GM23338 (cell line): Measurements from ENCODE around the gene SARS1.

Experiments used
- CREB1 ChIP-seq: fragments of 250-450 bp; sonication (Bioruptor Pico); IDR thresholded peaks from 2 replicates; pipeline ENCODE4 v1.5.0; 2020; ENCODE audit warnings: low read depth, mild to moderate bottlenecking, moderate library complexity
- ETS1 ChIP-seq: IDR thresholded peaks from 2 replicates; pipeline ENCODE4 v1.6.1; 2016; ENCODE audit warnings: antibody characterized with exemption
- EZH2 ChIP-seq: fragments of 200-600 bp; sonication (generic); IDR thresholded peaks from one replicate; pipeline ENCODE4 v1.8.0; 2017; ENCODE audit warnings: antibody characterized with exemption, mild to moderate bottlenecking, low read depth; ENCODE audit not compliant: unreplicated experiment
- EZH2phosphoT487 ChIP-seq: fragments of 200-600 bp; sonication (generic); IDR thresholded peaks from one replicate; pipeline ENCODE4 v1.8.1; 2018; ENCODE audit warnings: antibody characterized with exemption; ENCODE audit not compliant: unreplicated experiment
- JUNB ChIP-seq: IDR thresholded peaks from one replicate; pipeline ENCODE4 v1.6.1; 2016; ENCODE audit warnings: antibody characterized with exemption; ENCODE audit not compliant: unreplicated experiment
- POLR2AphosphoS5 ChIP-seq: IDR thresholded peaks from 2 replicates; pipeline ENCODE4 v1.6.1; 2016; ENCODE audit warnings: antibody characterized with exemption, low read depth
- STAT1 ChIP-seq: IDR thresholded peaks from one replicate; pipeline ENCODE4 v1.6.1; 2016; ENCODE audit warnings: antibody characterized with exemption; ENCODE audit not compliant: unreplicated experiment
- ZNF114 ChIP-seq: fragments of 250-450 bp; sonication (Bioruptor Pico); IDR thresholded peaks from 2 replicates; pipeline ENCODE4 v1.5.0; 2020; ENCODE audit warnings: mild to moderate bottlenecking, moderate library complexity
- ZNF331 ChIP-seq: fragments of 250-450 bp; sonication (Bioruptor Pico); IDR thresholded peaks from 2 replicates; pipeline ENCODE4 v1.5.0; 2020; ENCODE audit warnings: low read depth, mild to moderate bottlenecking, moderate library complexity
- TF ChIP-seq, protein P1 (sequence below), 2 experiments: fragments of 200-600 bp in 1 of 2; sonication (generic) in 1 of 2; conservative IDR thresholded peaks; 2 replicates each; pipeline versions ENCODE4 v1.5.1 to v1.6.1; 2016 to 2017; ENCODE audit warnings: antibody characterized with exemption in 2 of 2, low read depth in 2 of 2, mild to moderate bottlenecking in 2 of 2, moderate library complexity in 1 of 2
- TF ChIP-seq, protein P2 (sequence below): IDR thresholded peaks from one replicate; pipeline ENCODE4 v1.6.1; 2018; ENCODE audit warnings: antibody characterized with exemption; ENCODE audit not compliant: unreplicated experiment
- TF ChIP-seq, protein P3 (sequence below): fragments of 250-450 bp; sonication (Bioruptor Pico); IDR thresholded peaks from 2 replicates; pipeline ENCODE4 v1.5.0; 2020; ENCODE audit warnings: mild to moderate bottlenecking, moderate library complexity

DNA sequence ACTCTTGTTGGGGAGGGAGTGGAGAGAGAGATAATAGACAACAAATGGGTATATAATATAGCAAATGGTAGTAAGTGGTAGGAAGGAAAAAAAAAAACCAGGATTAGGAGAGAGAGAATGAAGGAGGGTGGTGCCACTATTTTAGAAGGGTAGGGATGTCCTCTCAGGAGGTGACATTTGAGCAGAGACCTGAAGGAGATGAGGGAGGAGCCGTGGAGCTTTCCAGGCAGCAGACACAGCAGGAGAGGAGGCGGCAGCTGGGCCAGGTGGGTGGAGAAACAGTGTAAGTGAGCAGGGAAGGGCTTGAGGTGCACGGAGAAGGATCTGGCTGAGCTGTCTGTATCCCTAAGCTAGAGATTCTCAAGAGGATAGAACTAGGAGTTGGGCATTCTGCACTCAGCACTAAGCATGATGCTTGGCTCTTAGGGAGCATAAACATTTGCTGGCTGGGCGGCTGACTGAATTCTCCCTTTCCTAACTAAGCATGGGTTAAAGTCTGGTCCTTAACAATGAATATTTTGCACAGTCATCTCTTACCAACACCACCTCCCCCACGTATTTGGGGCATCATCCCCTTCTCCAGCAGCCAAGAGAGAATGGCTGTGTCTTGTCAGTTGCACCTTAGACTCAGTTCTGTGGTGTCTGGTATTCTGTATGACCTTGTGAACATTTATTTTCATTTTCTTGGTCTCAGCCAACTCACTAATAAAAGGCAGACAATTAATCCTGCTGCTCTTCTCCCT is 27.6 kb upstream of the SARS1 start:
- TF ChIP-seq, protein P1, sequence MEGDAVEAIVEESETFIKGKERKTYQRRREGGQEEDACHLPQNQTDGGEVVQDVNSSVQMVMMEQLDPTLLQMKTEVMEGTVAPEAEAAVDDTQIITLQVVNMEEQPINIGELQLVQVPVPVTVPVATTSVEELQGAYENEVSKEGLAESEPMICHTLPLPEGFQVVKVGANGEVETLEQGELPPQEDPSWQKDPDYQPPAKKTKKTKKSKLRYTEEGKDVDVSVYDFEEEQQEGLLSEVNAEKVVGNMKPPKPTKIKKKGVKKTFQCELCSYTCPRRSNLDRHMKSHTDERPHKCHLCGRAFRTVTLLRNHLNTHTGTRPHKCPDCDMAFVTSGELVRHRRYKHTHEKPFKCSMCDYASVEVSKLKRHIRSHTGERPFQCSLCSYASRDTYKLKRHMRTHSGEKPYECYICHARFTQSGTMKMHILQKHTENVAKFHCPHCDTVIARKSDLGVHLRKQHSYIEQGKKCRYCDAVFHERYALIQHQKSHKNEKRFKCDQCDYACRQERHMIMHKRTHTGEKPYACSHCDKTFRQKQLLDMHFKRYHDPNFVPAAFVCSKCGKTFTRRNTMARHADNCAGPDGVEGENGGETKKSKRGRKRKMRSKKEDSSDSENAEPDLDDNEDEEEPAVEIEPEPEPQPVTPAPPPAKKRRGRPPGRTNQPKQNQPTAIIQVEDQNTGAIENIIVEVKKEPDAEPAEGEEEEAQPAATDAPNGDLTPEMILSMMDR (conservative IDR thresholded peaks at IDR 0.05; ENCODE audit: low read depth in 2 of 2), result no peak
- TF ChIP-seq EZH2 (no peak), ZNF331 (CRISPR knock-in tag) (no peak), JUNB (no peak), POLR2AphosphoS5 (no peak), CREB1 (CRISPR knock-in tag) (no peak), STAT1 (no peak), ZNF114 (CRISPR knock-in tag) (no peak), EZH2phosphoT487 (no peak), ETS1 (no peak)
- TF ChIP-seq, protein P2, sequence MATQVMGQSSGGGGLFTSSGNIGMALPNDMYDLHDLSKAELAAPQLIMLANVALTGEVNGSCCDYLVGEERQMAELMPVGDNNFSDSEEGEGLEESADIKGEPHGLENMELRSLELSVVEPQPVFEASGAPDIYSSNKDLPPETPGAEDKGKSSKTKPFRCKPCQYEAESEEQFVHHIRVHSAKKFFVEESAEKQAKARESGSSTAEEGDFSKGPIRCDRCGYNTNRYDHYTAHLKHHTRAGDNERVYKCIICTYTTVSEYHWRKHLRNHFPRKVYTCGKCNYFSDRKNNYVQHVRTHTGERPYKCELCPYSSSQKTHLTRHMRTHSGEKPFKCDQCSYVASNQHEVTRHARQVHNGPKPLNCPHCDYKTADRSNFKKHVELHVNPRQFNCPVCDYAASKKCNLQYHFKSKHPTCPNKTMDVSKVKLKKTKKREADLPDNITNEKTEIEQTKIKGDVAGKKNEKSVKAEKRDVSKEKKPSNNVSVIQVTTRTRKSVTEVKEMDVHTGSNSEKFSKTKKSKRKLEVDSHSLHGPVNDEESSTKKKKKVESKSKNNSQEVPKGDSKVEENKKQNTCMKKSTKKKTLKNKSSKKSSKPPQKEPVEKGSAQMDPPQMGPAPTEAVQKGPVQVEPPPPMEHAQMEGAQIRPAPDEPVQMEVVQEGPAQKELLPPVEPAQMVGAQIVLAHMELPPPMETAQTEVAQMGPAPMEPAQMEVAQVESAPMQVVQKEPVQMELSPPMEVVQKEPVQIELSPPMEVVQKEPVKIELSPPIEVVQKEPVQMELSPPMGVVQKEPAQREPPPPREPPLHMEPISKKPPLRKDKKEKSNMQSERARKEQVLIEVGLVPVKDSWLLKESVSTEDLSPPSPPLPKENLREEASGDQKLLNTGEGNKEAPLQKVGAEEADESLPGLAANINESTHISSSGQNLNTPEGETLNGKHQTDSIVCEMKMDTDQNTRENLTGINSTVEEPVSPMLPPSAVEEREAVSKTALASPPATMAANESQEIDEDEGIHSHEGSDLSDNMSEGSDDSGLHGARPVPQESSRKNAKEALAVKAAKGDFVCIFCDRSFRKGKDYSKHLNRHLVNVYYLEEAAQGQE, result no peak
- TF ChIP-seq, protein P3, sequence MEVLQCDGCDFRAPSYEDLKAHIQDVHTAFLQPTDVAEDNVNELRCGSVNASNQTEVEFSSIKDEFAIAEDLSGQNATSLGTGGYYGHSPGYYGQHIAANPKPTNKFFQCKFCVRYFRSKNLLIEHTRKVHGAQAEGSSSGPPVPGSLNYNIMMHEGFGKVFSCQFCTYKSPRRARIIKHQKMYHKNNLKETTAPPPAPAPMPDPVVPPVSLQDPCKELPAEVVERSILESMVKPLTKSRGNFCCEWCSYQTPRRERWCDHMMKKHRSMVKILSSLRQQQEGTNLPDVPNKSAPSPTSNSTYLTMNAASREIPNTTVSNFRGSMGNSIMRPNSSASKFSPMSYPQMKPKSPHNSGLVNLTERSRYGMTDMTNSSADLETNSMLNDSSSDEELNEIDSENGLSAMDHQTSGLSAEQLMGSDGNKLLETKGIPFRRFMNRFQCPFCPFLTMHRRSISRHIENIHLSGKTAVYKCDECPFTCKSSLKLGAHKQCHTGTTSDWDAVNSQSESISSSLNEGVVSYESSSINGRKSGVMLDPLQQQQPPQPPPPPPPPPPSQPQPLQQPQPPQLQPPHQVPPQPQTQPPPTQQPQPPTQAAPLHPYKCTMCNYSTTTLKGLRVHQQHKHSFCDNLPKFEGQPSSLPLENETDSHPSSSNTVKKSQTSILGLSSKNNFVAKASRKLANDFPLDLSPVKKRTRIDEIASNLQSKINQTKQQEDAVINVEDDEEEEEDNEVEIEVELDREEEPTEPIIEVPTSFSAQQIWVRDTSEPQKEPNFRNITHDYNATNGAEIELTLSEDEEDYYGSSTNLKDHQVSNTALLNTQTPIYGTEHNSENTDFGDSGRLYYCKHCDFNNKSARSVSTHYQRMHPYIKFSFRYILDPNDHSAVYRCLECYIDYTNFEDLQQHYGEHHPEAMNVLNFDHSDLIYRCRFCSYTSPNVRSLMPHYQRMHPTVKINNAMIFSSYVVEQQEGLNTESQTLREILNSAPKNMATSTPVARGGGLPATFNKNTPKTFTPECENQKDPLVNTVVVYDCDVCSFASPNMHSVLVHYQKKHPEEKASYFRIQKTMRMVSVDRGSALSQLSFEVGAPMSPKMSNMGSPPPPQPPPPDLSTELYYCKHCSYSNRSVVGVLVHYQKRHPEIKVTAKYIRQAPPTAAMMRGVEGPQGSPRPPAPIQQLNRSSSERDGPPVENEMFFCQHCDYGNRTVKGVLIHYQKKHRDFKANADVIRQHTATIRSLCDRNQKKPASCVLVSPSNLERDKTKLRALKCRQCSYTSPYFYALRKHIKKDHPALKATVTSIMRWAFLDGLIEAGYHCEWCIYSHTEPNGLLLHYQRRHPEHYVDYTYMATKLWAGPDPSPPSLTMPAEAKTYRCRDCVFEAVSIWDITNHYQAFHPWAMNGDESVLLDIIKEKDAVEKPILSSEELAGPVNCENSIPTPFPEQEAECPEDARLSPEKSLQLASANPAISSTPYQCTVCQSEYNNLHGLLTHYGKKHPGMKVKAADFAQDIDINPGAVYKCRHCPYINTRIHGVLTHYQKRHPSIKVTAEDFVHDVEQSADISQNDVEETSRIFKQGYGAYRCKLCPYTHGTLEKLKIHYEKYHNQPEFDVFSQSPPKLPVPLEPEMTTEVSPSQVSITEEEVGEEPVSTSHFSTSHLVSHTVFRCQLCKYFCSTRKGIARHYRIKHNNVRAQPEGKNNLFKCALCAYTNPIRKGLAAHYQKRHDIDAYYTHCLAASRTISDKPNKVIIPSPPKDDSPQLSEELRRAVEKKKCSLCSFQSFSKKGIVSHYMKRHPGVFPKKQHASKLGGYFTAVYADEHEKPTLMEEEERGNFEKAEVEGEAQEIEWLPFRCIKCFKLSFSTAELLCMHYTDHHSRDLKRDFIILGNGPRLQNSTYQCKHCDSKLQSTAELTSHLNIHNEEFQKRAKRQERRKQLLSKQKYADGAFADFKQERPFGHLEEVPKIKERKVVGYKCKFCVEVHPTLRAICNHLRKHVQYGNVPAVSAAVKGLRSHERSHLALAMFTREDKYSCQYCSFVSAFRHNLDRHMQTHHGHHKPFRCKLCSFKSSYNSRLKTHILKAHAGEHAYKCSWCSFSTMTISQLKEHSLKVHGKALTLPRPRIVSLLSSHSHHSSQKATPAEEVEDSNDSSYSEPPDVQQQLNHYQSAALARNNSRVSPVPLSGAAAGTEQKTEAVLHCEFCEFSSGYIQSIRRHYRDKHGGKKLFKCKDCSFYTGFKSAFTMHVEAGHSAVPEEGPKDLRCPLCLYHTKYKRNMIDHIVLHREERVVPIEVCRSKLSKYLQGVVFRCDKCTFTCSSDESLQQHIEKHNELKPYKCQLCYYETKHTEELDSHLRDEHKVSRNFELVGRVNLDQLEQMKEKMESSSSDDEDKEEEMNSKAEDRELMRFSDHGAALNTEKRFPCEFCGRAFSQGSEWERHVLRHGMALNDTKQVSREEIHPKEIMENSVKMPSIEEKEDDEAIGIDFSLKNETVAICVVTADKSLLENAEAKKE, result no peak
